ENCODE data around the gene SETD1B. TPM values are rescaled to one million over a fixed set of nuclear protein-coding genes. Genes with fewer than 3 reads are reported as not detected.

SETD1B gene
- total RNA-seq, 1 experiment from 2014 or later, result 40.4 TPM

GRCh38 chr12:121799842-121800693 is 3.7 kb upstream of the SETD1B start:
- Histone ChIP-seq H4K91ac (ENCODE audit: insufficient read length, low read depth, low read length) (no peak overlapping the region), H2BK120ac (ENCODE audit: low read depth, low read length, poor library complexity, severe bottlenecking) (no peak overlapping the region), H3K23me2 (ENCODE audit: insufficient read length, low read depth, low read length, poor library complexity, severe bottlenecking) (peaks cover 24% of the 10 kb centered on the region), H3K56ac (ENCODE audit: insufficient read length, low read depth, low read length) (no peak overlapping the region), H3K9me3 (ENCODE audit: control insufficient read depth, low read depth, low read length) (no peaks in the 10 kb centered on the region), H2BK5ac (ENCODE audit: insufficient read length, low read length) (no peak overlapping the region), H3K23ac (ENCODE audit: insufficient read length, low read depth, low read length) (no peak overlapping the region), H3K79me1 (ENCODE audit: insufficient read depth, low read depth, low read length, poor library complexity, severe bottlenecking) (no peaks in the 10 kb centered on the region), H3K4ac (ENCODE audit: low read depth, low read length) (no peak overlapping the region), H3K18ac (ENCODE audit: insufficient read length, low read depth, low read length) (peak overlapping the region; percentile 71), H3K9ac (ENCODE audit: extremely low read depth, insufficient read length, low read length) (peak overlapping the region; percentile 64), H3K27me3 (ENCODE audit: insufficient read depth, low read length) (no peaks in the 10 kb centered on the region), H3K4me2 (ENCODE audit: insufficient read depth, insufficient read length, low read length) (peak overlapping the region; percentile 54), H2BK20ac (ENCODE audit: low read depth, low read length, poor library complexity, severe bottlenecking) (no peak overlapping the region), H3K27ac (ENCODE audit: insufficient read length, low read depth, low read length) (no peak overlapping the region), H2BK15ac (ENCODE audit: low read depth, low read length) (no peak overlapping the region), H4K20me1 (ENCODE audit: control insufficient read depth, insufficient read depth, insufficient read length) (no peaks in the 10 kb centered on the region), H3K14ac (ENCODE audit: insufficient read depth, low read length) (peak overlapping the region; percentile 97), H2BK12ac (ENCODE audit: insufficient read length, low read depth, low read length) (no peak overlapping the region), H3K79me2 (ENCODE audit: insufficient read depth, low read length) (no peaks in the 10 kb centered on the region; the same call in 1 of the 2 replicates), H3T11ph (ENCODE audit: low read length) (no peak overlapping the region), H4K5ac (ENCODE audit: insufficient read length, low read depth, low read length) (no peak overlapping the region), H2AK5ac (ENCODE audit: insufficient read length, low read length) (no peak overlapping the region), H4K8ac (replicated peaks; ENCODE audit: insufficient read length, low read depth, low read length) (no peak overlapping the region), H3K4me1 (ENCODE audit: insufficient read depth, low read length) (peaks cover 4% of the 10 kb centered on the region; the same call in 1 of the 2 replicates), H2AFZ (ENCODE audit: low read length) (no peak overlapping the region)
- Mint-ChIP-seq H3K9me3 (no peaks in the 10 kb centered on the region), H3K4me3 (peak overlapping the region; percentile 75 to 86), H3K36me3 (ENCODE audit: insufficient read depth in 1 of 3, low read depth in 3 of 3) (peaks cover 17 to 37% (median 31%) of the 10 kb centered on the region in 3 experiments), H3K27ac (peak overlapping the region; percentile 81 to 99 (median 93); a peak in 6 of 7 replicates), H3K27me3 (ENCODE audit: low read depth) (no peaks in the 10 kb centered on the region; the same call in 1 of the 2 replicates), H3K4me1 (peaks cover 39 to 40% of the 10 kb centered on the region in 2 experiments)
- TF ChIP-seq CTCF (conservative IDR thresholded peaks at IDR 0.05), result no peak
- no CpG with 5 or more reads among the region's 84 CpGs for WGBS (ENCODE audit: extremely low coverage, insufficient read length, low lambda C conversion rate)
- DNase-seq, result peak; percentile 84

All from H9 (cell line).